Panc1 (cell line): ENCODE results near the gene CCDC167. TPM values are rescaled to one million over a fixed set of nuclear protein-coding genes. Genes with fewer than 3 reads are reported as not detected.

ENCODE experiments used
- ATAC-seq: fragments of 200-7000 bp; cut with Tn5 transposase; 2 replicates; pipeline ENCODE4 v1.9.1; 2020; ENCODE audit warnings: mild to moderate bottlenecking, moderate library complexity
- BruUV-seq: library from RNA; stranded (reverse); fragments of 400-500 nt; replicated peaks from 2 replicates; lab custom pipeline; 2021; lab: Mats Ljungman, UMichigan
- CTCF ChIA-PET: fragments of 300-600 bp; sonication (Branson Sonifier 250); formaldehyde crosslinking; loops from one replicate; lab custom pipeline; 2022; ENCODE audit warnings: antibody characterized with exemption; lab: Charles Lee
- POLR2A ChIA-PET: fragments of 300-600 bp; sonication (Branson Sonifier 250); formaldehyde crosslinking; loops from one replicate; lab custom pipeline; 2022; ENCODE audit warnings: antibody characterized with exemption; lab: Charles Lee
- DNase-seq: peaks from one replicate; pipeline ENCODE4 v3.0.0-alpha.2; 2010; ENCODE audit warnings: low read depth, low spot score
- H3K27ac ChIP-seq: 2 replicates; pipeline ENCODE4 v1.5.1; 2011; ENCODE audit warnings: mild to moderate bottlenecking, low read length, inconsistent platforms
- H3K27me3 ChIP-seq: fragments of 200-500 bp; sonication (Bioruptor generic); 2 replicates; pipeline ENCODE4 v1.6.0; 2014; ENCODE audit warnings: low read length, inconsistent platforms; ENCODE audit not compliant: control insufficient read depth, insufficient read depth
- H3K36me3 ChIP-seq: fragments of 200-500 bp; sonication (Bioruptor generic); 2 replicates; pipeline ENCODE4 v1.5.1; 2014; ENCODE audit warnings: inconsistent platforms, mild to moderate bottlenecking, low read length, moderate library complexity; ENCODE audit not compliant: control insufficient read depth, insufficient read depth
- H3K4me1 ChIP-seq: 2 replicates; pipeline ENCODE4 v1.5.1; 2011; ENCODE audit warnings: inconsistent platforms, mild to moderate bottlenecking, low read length, moderate library complexity; ENCODE audit not compliant: control insufficient read depth, insufficient read depth
- H3K4me3 ChIP-seq, 2 experiments: 2 replicates each; pipeline ENCODE4 v1.5.1; 2011 to 2012; ENCODE audit warnings: low read depth in 2 of 2, low read length in 2 of 2, mild to moderate bottlenecking in 2 of 2, inconsistent platforms in 1 of 2, moderate library complexity in 1 of 2
- H3K9me3 ChIP-seq: fragments of 200-500 bp; sonication (Bioruptor generic); 2 replicates; pipeline ENCODE4 v1.5.1; 2014; ENCODE audit warnings: low read depth, mild to moderate bottlenecking, inconsistent platforms, low read length, moderate library complexity; ENCODE audit not compliant: control insufficient read depth, insufficient read depth
- POLR2AphosphoS5 ChIP-seq: IDR thresholded peaks from 2 replicates; pipeline ENCODE4 v1.6.1; 2012; ENCODE audit warnings: mild to moderate bottlenecking, low read depth, low read length, moderate library complexity
- SIN3A ChIP-seq: IDR thresholded peaks from 2 replicates; pipeline ENCODE4 v1.6.1; 2012; ENCODE audit warnings: low read depth, mild to moderate bottlenecking, low read length, moderate library complexity, borderline replicate concordance; ENCODE audit not compliant: insufficient read depth
- TCF7L2 ChIP-seq: IDR thresholded peaks from 2 replicates; pipeline ENCODE4 v1.6.1; 2011; ENCODE audit warnings: mild to moderate bottlenecking, low read depth, low read length, inconsistent platforms
- in situ Hi-C: cut with HindIII; loops from 2 replicates; pipeline ENCODE4 v1.10.0; 2016; ENCODE audit warnings: low sequenced_read_pairs, low pct_unique_long_range_greater_than_20kb
- intact Hi-C: fragments of 100-400 bp; cut with micrococcal nuclease; formaldehyde crosslinking; loops from one replicate; pipeline ENCODE4 v1.10.0; 2022; ENCODE audit not compliant: unreplicated experiment
- total RNA-seq: library from RNA; stranded (reverse); gene quantifications from one replicate; pipeline ENCODE4 v1.2.1, GENCODE V29; 2021; ENCODE audit not compliant: unreplicated experiment
- TF ChIP-seq, protein P1 (sequence below), 2 experiments: IDR thresholded peaks; 2 replicates each; pipeline ENCODE4 v1.6.1; 2011 to 2012; ENCODE audit warnings: low read depth in 2 of 2, control low read depth in 1 of 2, low read length in 1 of 2, mild to moderate bottlenecking in 1 of 2, moderate library complexity in 1 of 2; ENCODE audit not compliant: insufficient read depth in 1 of 2
- TF ChIP-seq, protein P2 (sequence below): fragments of 450-650 bp; IDR thresholded peaks from 2 replicates; pipeline ENCODE4 v1.5.1; 2017; ENCODE audit warnings: mild to moderate bottlenecking

The CCDC167 gene
- total RNA-seq, 1 experiment from 2014 or later: 57.6 TPM

DNA sequence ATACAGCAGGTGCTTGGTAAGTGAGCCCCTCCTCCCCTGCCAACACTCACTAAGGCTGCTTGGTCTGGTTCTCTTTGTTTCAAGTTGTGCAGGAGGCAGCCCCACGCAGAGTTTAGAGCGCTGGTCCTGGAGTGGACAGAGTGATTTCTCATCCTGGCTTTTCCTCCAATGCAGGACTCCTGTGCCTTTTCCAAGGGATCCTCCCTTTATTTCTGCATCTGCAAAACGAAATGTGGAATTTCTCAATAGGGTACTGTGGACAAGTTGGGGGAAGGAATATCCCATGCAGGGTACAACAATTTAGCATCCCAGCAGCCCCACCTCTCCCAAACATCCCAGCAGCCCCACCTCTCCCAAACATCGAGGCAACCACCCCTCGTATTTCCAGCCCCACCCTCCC lies 30.6 kb upstream of the CCDC167 start:
- TF ChIP-seq, protein P1, sequence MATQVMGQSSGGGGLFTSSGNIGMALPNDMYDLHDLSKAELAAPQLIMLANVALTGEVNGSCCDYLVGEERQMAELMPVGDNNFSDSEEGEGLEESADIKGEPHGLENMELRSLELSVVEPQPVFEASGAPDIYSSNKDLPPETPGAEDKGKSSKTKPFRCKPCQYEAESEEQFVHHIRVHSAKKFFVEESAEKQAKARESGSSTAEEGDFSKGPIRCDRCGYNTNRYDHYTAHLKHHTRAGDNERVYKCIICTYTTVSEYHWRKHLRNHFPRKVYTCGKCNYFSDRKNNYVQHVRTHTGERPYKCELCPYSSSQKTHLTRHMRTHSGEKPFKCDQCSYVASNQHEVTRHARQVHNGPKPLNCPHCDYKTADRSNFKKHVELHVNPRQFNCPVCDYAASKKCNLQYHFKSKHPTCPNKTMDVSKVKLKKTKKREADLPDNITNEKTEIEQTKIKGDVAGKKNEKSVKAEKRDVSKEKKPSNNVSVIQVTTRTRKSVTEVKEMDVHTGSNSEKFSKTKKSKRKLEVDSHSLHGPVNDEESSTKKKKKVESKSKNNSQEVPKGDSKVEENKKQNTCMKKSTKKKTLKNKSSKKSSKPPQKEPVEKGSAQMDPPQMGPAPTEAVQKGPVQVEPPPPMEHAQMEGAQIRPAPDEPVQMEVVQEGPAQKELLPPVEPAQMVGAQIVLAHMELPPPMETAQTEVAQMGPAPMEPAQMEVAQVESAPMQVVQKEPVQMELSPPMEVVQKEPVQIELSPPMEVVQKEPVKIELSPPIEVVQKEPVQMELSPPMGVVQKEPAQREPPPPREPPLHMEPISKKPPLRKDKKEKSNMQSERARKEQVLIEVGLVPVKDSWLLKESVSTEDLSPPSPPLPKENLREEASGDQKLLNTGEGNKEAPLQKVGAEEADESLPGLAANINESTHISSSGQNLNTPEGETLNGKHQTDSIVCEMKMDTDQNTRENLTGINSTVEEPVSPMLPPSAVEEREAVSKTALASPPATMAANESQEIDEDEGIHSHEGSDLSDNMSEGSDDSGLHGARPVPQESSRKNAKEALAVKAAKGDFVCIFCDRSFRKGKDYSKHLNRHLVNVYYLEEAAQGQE (IDR thresholded peaks at IDR 0.05; ENCODE audit: insufficient read depth in 1 of 2, low read depth in 2 of 2, low read length in 1 of 2): no peak
- TF ChIP-seq SIN3A: no peak
- no peak for TF ChIP-seq TCF7L2
- TF ChIP-seq POLR2AphosphoS5: no peak
- TF ChIP-seq, protein P2, sequence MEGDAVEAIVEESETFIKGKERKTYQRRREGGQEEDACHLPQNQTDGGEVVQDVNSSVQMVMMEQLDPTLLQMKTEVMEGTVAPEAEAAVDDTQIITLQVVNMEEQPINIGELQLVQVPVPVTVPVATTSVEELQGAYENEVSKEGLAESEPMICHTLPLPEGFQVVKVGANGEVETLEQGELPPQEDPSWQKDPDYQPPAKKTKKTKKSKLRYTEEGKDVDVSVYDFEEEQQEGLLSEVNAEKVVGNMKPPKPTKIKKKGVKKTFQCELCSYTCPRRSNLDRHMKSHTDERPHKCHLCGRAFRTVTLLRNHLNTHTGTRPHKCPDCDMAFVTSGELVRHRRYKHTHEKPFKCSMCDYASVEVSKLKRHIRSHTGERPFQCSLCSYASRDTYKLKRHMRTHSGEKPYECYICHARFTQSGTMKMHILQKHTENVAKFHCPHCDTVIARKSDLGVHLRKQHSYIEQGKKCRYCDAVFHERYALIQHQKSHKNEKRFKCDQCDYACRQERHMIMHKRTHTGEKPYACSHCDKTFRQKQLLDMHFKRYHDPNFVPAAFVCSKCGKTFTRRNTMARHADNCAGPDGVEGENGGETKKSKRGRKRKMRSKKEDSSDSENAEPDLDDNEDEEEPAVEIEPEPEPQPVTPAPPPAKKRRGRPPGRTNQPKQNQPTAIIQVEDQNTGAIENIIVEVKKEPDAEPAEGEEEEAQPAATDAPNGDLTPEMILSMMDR: no peak
- Histone ChIP-seq H3K36me3 (no peaks in the 10 kb centered on the region), H3K4me3 (no peak overlapping the region), H3K27me3 (no peaks in the 10 kb centered on the region), H3K27ac (no peak overlapping the region), H3K4me1 (peaks cover 8% of the 10 kb centered on the region), H3K9me3 (no peaks in the 10 kb centered on the region)
- ATAC-seq (no peak), DNase-seq (no peak)
- ChIA-PET CTCF (no interaction called here), POLR2A (no interaction called here)
- intact Hi-C loops: no loop called here
- BruUV-seq: no TSS peak
- in situ Hi-C loops: no loop called here

DNA sequence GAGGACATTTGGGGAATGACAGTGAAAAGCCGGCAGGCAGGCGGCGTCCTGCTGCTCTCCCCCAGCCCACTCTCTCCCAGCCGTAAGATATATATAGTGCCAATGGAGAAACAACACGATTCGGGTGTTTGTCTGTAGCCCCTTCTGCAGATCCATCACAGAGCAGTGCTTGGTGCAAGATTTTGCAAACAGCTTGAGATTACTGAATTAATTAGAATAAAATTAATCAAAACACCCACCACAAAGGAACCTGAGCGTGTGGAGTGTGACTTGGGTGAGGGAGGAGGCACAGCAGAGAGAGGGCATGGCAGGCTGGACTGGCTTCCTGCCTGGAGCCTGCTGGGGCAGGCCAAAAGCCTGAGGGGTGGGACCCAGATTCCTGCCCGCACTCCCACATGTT lies 28.8 kb upstream of the CCDC167 start:
- DNase-seq (no peak), ATAC-seq (no peak)
- CTCF ChIA-PET: no interaction called here

More for the DNA sequence above, 28.8 kb upstream of the CCDC167 start:
- BruUV-seq: no TSS peak
- H3K4me3 ChIP-seq: no peak overlapping the region
- H3K27ac ChIP-seq: no peak overlapping the region
- H3K36me3 ChIP-seq: no peaks in the 10 kb centered on the region
- intact Hi-C loops (no loop called here), in situ Hi-C loops (no loop called here)
- peaks cover 14% of the 10 kb centered on the region for H3K4me1 ChIP-seq
- H3K27me3 ChIP-seq: no peaks in the 10 kb centered on the region
- no peaks in the 10 kb centered on the region for H3K9me3 ChIP-seq
- TF ChIP-seq, protein P1 (IDR thresholded peaks at IDR 0.05; ENCODE audit: insufficient read depth in 1 of 2, low read depth in 2 of 2, low read length in 1 of 2): no peak
- TF ChIP-seq SIN3A (no peak), TCF7L2 (no peak)
- POLR2A ChIA-PET: no interaction called here
